GM12878 (cell line): ENCODE results near the gene NRG3. TPM values are rescaled to one million over a fixed set of nuclear protein-coding genes. Genes with fewer than 3 reads are reported as not detected.
A peak's percentile ranks its signal among the peaks of the same experiment; 100 is the strongest.

ENCODE experiments used
- ATAC-seq: fragments of 200-7000 bp; cut with Tn5 transposase; 3 replicates; pipeline ENCODE4 v1.9.1; 2020; ENCODE audit warnings: mild to moderate bottlenecking, moderate library complexity
- BruUV-seq: library from RNA; stranded (reverse); fragments of 400-500 nt; replicated peaks from 2 replicates; lab custom pipeline; 2021; lab: Mats Ljungman, UMichigan
- CTCF ChIA-PET: fragments of 300-600 bp; sonication (Branson Sonifier 250); formaldehyde crosslinking; extraction: SDS; loops from one replicate; lab custom pipeline; 2021; ENCODE audit warnings: inconsistent platforms; lab: Yijun Ruan, JAX
- POLR2A ChIA-PET: fragments of 350-600 bp; formaldehyde crosslinking; extraction: SDS; loops from one replicate; lab custom pipeline; 2021; ENCODE audit warnings: inconsistent platforms; lab: Charles Lee
- RAD21 ChIA-PET: fragments of 300-600 bp; sonication (Branson Sonifier 250); formaldehyde crosslinking; loops from one replicate; lab custom pipeline; 2023; ENCODE audit warnings: antibody characterized with exemption; ENCODE audit not compliant: unreplicated experiment; lab: Charles Lee
- SMC1A ChIA-PET: fragments of 300-600 bp; sonication (Branson Sonifier 250); formaldehyde crosslinking; loops from one replicate; lab custom pipeline; 2023; ENCODE audit not compliant: unreplicated experiment, uncharacterized antibody; lab: Charles Lee
- DNase-seq: peaks from one replicate; pipeline ENCODE4 v3.0.0-alpha.2; 2011; ENCODE audit warnings: low read depth, low spot score
- FAIRE-seq: peaks from 3 replicates; lab custom pipeline; 2011; peaks lifted over from hg19 to GRCh38; lab: Jason Lieb, UNC
- H2AFZ ChIP-seq: 2 replicates; pipeline ENCODE4 v1.6.0; 2011; ENCODE audit warnings: low read depth, low read length, control low read depth; ENCODE audit not compliant: control insufficient read depth
- H3K27ac ChIP-seq: 2 replicates; pipeline ENCODE4 v1.5.1; 2011; ENCODE audit warnings: control low read depth; ENCODE audit not compliant: control insufficient read depth, insufficient read depth
- H3K27me3 ChIP-seq, 2 experiments: replicated peaks in 1 of 2; 2 replicates each; pipeline versions ENCODE4 v1.6.0 to v1.6.1; 2011; ENCODE audit warnings: low read length in 1 of 2; ENCODE audit not compliant: control insufficient read depth in 2 of 2, insufficient read depth in 2 of 2
- H3K36me3 ChIP-seq, 2 experiments: 2 replicates each; pipeline ENCODE4 v1.5.1; 2011; ENCODE audit warnings: low read length in 1 of 2; ENCODE audit not compliant: control insufficient read depth in 2 of 2, insufficient read depth in 2 of 2
- H3K4me1 ChIP-seq: 2 replicates; pipeline ENCODE4 v1.6.1; 2011; ENCODE audit warnings: mild to moderate bottlenecking, low read length, moderate library complexity, mixed read lengths; ENCODE audit not compliant: control insufficient read depth, insufficient read depth
- H3K4me2 ChIP-seq: 2 replicates; pipeline ENCODE4 v1.6.0; 2011; ENCODE audit warnings: control low read depth; ENCODE audit not compliant: control insufficient read depth, insufficient read depth
- H3K4me3 ChIP-seq: fragments of 200-600 bp; sonication (generic); 2 replicates; pipeline ENCODE4 v1.5.1; 2016
- H3K79me2 ChIP-seq: 2 replicates; pipeline ENCODE4 v1.6.0; 2011; ENCODE audit warnings: low read length; ENCODE audit not compliant: control insufficient read depth, insufficient read depth
- H3K9ac ChIP-seq: 2 replicates; pipeline ENCODE4 v1.8.0; 2011; ENCODE audit warnings: low read length, control low read depth, mixed read lengths; ENCODE audit not compliant: control insufficient read depth, insufficient read depth
- H3K9me3 ChIP-seq: replicated peaks from 3 replicates; pipeline ENCODE4 v1.5.1; 2011; ENCODE audit warnings: mild to moderate bottlenecking, low read length; ENCODE audit not compliant: control insufficient read depth, insufficient read depth
- H4K20me1 ChIP-seq: 2 replicates; pipeline ENCODE4 v1.6.0; 2011; ENCODE audit not compliant: control insufficient read depth, insufficient read depth
- E4F1 ChIP-seq: fragments of 450-650 bp; IDR thresholded peaks from 2 replicates; pipeline ENCODE4 v1.6.1; 2018; ENCODE audit warnings: borderline replicate concordance, mild to moderate bottlenecking; ENCODE audit not compliant: partially characterized antibody
- MEF2A ChIP-seq: IDR thresholded peaks from 2 replicates; pipeline ENCODE4 v1.6.1; 2011; ENCODE audit warnings: low read depth, mild to moderate bottlenecking, low read length, moderate library complexity; ENCODE audit not compliant: insufficient read depth
- MEF2B ChIP-seq: fragments of 450-650 bp; IDR thresholded peaks from 2 replicates; pipeline ENCODE4 v1.6.1; 2018; ENCODE audit warnings: mild to moderate bottlenecking, moderate library complexity; ENCODE audit not compliant: partially characterized antibody, poor library complexity, severe bottlenecking
- MYC ChIP-seq: IDR thresholded peaks from 2 replicates; pipeline ENCODE4 v1.6.1; 2011; ENCODE audit warnings: mild to moderate bottlenecking, low read length, moderate library complexity, inconsistent platforms; ENCODE audit not compliant: insufficient read depth, insufficient replicate concordance, insufficient read length, severe bottlenecking
- NKRF ChIP-seq: fragments of 450-650 bp; conservative IDR thresholded peaks from 2 replicates; pipeline ENCODE4 v1.6.1; 2017; ENCODE audit warnings: mild to moderate bottlenecking, moderate library complexity
- SMARCA5 ChIP-seq: fragments of 450-650 bp; IDR thresholded peaks from 2 replicates; pipeline ENCODE4 v1.6.1; 2017; ENCODE audit warnings: mild to moderate bottlenecking
- WGBS: methylation state at CpG from one replicate; pipeline ENCODE4 v1.1.6; 2016; ENCODE audit warnings: low lambda C conversion rate; ENCODE audit not compliant: insufficient replicate concordance, insufficient coverage; ENCODE audit errors: missing lambda C conversion rate; 5-methylcytosine and 5-hydroxymethylcytosine counted together
- in situ Hi-C: fragments of 300-500 bp; cut with MboI; formaldehyde crosslinking; loops from 9 replicates; pipeline ENCODE4 v1.14.3; 2018; ENCODE audit warnings: mixed read lengths
- intact Hi-C: fragments of 100-400 bp; cut with micrococcal nuclease; formaldehyde crosslinking; loops from one replicate; pipeline ENCODE4 v1.14.2; 2022; ENCODE audit not compliant: unreplicated experiment
- polyA plus RNA-seq, 11 experiments: library from polyadenylated mRNA; depleted of rRNA in 4 of 11; unstranded in 6 of 11; stranded (reverse) in 5 of 11; fragments of >200 nt; fragmentation: Nextera tagmentation in 4 of 11; fragmentation: Illumina TruSeq in 1 of 11; extraction: Ambion mirVana in 4 of 11; extraction: Trizol in 1 of 11; gene quantifications; 1 replicate in 1 of 11; 2 replicates in 10 of 11; pipeline versions ENCODE4 v1.2.1 to v1.2.3, GENCODE V29; 2011 to 2016; ENCODE audit warnings: inconsistent platforms in 2 of 11, missing spikeins in 2 of 11, low read depth in 1 of 11
- total RNA-seq, 4 experiments: library from RNA; depleted of rRNA in 3 of 4; stranded (reverse); fragments of >200 nt in 3 of 4; fragmentation: Illumina TruSeq in 1 of 4; extraction: Trizol in 1 of 4; gene quantifications; 2 replicates each; pipeline versions ENCODE4 v1.2.1 to v1.2.3, GENCODE V29; 2013 to 2021
- TF ChIP-seq, protein P1 (sequence below): fragments of 450-650 bp; IDR thresholded peaks from 2 replicates; pipeline ENCODE4 v1.6.1; 2017; ENCODE audit warnings: low read depth, mild to moderate bottlenecking, moderate library complexity

The NRG3 gene
- total and polyA plus RNA-seq, 10 of the 15 experiments (the other 5 are each of a cell fraction or from before 2014, with no cell fraction given) = 0.03 to 0.41 (median 0.17) TPM; not detected in 3

DNA sequence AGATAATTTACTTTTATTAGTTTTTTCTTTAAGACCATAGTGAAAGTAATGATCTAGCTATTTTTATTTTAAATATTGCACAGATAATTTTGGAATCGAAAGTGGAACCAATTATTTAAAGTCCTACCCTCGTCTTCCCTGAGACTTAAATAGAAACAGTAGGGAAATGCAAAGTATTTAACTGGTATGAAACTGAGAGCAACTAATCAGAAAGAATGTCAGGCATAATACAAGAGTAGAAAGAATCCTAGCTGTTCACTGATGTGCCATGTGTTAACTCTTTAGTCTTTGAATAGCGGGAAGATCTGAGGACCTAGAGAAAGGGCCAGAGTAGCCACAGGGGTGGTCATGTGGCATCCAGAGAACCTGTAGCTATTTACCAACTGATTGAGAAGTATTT is 630.0 kb downstream of the NRG3 start:
- no peak overlapping the region for H3K4me2 ChIP-seq

GRCh38 chr10:82506680-82507376 is 631.8 kb downstream of the NRG3 start:
- CTCF ChIA-PET = no interaction called here
- Histone ChIP-seq H3K36me3 (no peaks in the 10 kb centered on the region), H4K20me1 (no peaks in the 10 kb centered on the region), H3K4me2 (no peak overlapping the region), H2AFZ (no peak overlapping the region), H3K27me3 (no peaks in the 10 kb centered on the region), H3K27ac (no peak overlapping the region), H3K9ac (no peak overlapping the region), H3K79me2 (no peaks in the 10 kb centered on the region), H3K4me3 (no peak overlapping the region), H3K4me1 (no peaks in the 10 kb centered on the region), H3K9me3 (no peaks in the 10 kb centered on the region)
- SMC1A ChIA-PET = no interaction called here
- FAIRE-seq (no peak), DNase-seq (no peak), ATAC-seq (no peak)
- in situ Hi-C loops (no loop called here), intact Hi-C loops (no loop called here)
- 0% methylated on average over 3 of the region's 3 CpGs for WGBS
- no TSS peak for BruUV-seq
- RAD21 ChIA-PET = no interaction called here
- POLR2A ChIA-PET = no interaction called here
- TF ChIP-seq NKRF = no peak
- no peak for TF ChIP-seq E4F1
- TF ChIP-seq, protein P1, sequence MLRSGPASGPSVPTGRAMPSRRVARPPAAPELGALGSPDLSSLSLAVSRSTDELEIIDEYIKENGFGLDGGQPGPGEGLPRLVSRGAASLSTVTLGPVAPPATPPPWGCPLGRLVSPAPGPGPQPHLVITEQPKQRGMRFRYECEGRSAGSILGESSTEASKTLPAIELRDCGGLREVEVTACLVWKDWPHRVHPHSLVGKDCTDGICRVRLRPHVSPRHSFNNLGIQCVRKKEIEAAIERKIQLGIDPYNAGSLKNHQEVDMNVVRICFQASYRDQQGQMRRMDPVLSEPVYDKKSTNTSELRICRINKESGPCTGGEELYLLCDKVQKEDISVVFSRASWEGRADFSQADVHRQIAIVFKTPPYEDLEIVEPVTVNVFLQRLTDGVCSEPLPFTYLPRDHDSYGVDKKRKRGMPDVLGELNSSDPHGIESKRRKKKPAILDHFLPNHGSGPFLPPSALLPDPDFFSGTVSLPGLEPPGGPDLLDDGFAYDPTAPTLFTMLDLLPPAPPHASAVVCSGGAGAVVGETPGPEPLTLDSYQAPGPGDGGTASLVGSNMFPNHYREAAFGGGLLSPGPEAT = no peak
- TF ChIP-seq MYC = no peak

More for the DNA sequence above, 630.0 kb downstream of the NRG3 start:
- ChIA-PET POLR2A (no interaction called here), RAD21 (no interaction called here), CTCF (no interaction called here), SMC1A (no interaction called here)
- no peak for FAIRE-seq
- H3K4me1 ChIP-seq = no peaks in the 10 kb centered on the region
- intact Hi-C loops (no loop called here), in situ Hi-C loops (no loop called here)
- H3K27ac ChIP-seq = no peak overlapping the region
- 17% methylated on average over 3 of the region's 3 CpGs for WGBS
- H3K4me3 ChIP-seq = no peak overlapping the region
- H3K9me3 ChIP-seq = no peaks in the 10 kb centered on the region
- ATAC-seq = peak; percentile 38
- H4K20me1 ChIP-seq = no peaks in the 10 kb centered on the region
- DNase-seq = no peak
- no peaks in the 10 kb centered on the region for H3K27me3 ChIP-seq
- H3K36me3 ChIP-seq = no peaks in the 10 kb centered on the region
- TF ChIP-seq MEF2B = peak; percentile 16
- no peak for TF ChIP-seq SMARCA5
- 0 out of 2 replicates have a peak, but pooled peaks have one; percentile 28 for TF ChIP-seq MEF2A
- no peak overlapping the region for H2AFZ ChIP-seq
- no peaks in the 10 kb centered on the region for H3K79me2 ChIP-seq
- no peak overlapping the region for H3K9ac ChIP-seq
- BruUV-seq = no TSS peak
